Measurements from ENCODE around the gene DNAH9. TPM values are rescaled to one million over a fixed set of nuclear protein-coding genes. Genes with fewer than 3 reads are reported as not detected.

DNAH9 gene
- total RNA-seq, 4 donors from 2014 or later = 0.13 to 0.19 TPM; not detected in 2

DNA sequence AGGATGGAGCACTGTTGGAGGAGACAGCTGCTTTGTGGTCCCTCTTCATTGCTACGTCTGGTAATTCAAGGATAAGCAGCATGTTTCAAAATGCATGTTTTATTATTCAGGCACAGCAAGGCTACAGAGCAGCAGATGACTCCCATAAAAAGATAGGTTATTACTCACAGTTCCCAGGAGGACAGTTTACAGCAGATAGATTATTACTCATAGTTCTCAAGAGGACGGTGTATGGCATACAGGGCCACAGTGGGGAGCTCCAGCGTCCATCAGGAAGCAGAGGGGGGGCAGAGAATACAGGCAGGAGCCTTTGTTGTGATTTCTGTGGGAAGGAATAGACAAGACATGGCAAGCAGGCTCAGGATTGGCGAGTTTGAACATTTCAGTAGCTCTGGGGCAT, 72.9 kb downstream of the DNAH9 start:
- Histone ChIP-seq H3K4me3 (no peak overlapping the region), H3K27ac (no peak overlapping the region), H3K27me3 (no peaks in the 10 kb centered on the region), H3K9me3 (no peaks in the 10 kb centered on the region), H3K4me1 (no peaks in the 10 kb centered on the region), H3K36me3 (no peaks in the 10 kb centered on the region)
- DNase-seq = no peak
- TF ChIP-seq POLR2A (IDR thresholded peaks at IDR 0.05) = no peak
- TF ChIP-seq, protein P1, sequence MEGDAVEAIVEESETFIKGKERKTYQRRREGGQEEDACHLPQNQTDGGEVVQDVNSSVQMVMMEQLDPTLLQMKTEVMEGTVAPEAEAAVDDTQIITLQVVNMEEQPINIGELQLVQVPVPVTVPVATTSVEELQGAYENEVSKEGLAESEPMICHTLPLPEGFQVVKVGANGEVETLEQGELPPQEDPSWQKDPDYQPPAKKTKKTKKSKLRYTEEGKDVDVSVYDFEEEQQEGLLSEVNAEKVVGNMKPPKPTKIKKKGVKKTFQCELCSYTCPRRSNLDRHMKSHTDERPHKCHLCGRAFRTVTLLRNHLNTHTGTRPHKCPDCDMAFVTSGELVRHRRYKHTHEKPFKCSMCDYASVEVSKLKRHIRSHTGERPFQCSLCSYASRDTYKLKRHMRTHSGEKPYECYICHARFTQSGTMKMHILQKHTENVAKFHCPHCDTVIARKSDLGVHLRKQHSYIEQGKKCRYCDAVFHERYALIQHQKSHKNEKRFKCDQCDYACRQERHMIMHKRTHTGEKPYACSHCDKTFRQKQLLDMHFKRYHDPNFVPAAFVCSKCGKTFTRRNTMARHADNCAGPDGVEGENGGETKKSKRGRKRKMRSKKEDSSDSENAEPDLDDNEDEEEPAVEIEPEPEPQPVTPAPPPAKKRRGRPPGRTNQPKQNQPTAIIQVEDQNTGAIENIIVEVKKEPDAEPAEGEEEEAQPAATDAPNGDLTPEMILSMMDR (IDR thresholded peaks at IDR 0.05) = no peak

DNA sequence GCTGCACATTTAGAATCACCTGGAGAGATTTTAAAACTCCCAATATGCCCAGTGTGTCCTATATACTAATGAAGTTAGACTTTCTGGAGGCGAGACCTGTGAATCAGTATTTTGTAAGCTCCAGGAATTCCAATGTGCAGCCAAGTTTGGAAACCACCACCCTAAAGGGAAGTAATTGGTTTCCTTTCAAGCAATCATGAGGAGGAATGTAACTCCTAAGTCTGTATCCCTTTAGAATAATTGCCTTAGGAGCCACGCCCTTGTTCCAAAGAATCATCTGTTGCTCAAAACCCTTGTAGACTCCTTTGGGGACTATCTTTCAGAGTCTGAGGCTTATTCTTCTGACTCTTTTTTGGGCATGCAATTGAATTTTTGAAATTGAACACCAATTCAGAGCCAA, 84.4 kb downstream of the DNAH9 start:
- no peaks in the 10 kb centered on the region for H3K36me3 ChIP-seq
- DNase-seq = no peak
- no peak overlapping the region for H3K27ac ChIP-seq
- H3K27me3 ChIP-seq = no peaks in the 10 kb centered on the region
- H3K4me3 ChIP-seq = no peak overlapping the region
- no peaks in the 10 kb centered on the region for H3K4me1 ChIP-seq
- no peaks in the 10 kb centered on the region for H3K9me3 ChIP-seq
- TF ChIP-seq POLR2A (IDR thresholded peaks at IDR 0.05) = no peak
- TF ChIP-seq, protein P1 (IDR thresholded peaks at IDR 0.05) = no peak

DNA sequence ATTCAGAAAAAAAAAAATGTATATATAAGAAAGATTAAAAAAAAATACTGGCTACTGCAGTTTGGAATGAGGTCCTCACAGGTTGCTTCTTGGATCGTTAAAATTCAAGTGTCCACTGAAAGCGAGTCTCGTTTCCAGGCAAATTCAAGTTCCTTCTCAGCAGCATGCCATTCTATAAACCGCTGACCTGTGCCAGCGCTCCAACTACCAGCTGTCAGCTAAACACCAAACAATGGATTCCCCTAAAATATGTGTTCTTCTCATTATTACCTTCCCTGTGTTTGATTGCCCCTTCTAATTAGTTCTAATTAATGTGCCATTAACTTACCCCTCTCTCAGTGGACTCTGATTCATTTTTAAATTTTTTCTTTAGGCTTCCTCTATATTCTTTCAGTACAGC, 92.4 kb downstream of the DNAH9 start:
- Histone ChIP-seq H3K4me1 (no peaks in the 10 kb centered on the region), H3K9me3 (no peaks in the 10 kb centered on the region), H3K27ac (no peak overlapping the region), H3K36me3 (no peaks in the 10 kb centered on the region), H3K27me3 (no peaks in the 10 kb centered on the region), H3K4me3 (no peak overlapping the region)
- no peak for DNase-seq
- TF ChIP-seq, protein P1 (IDR thresholded peaks at IDR 0.05) = no peak
- TF ChIP-seq POLR2A (IDR thresholded peaks at IDR 0.05) = no peak

GRCh38 chr17:11692688-11693087, 94.4 kb downstream of the DNAH9 start:
- H3K9me3 ChIP-seq = no peaks in the 10 kb centered on the region
- no peaks in the 10 kb centered on the region for H3K36me3 ChIP-seq
- no peak overlapping the region for H3K4me3 ChIP-seq
- H3K27ac ChIP-seq = no peak overlapping the region
- DNase-seq = no peak
- H3K4me1 ChIP-seq = no peaks in the 10 kb centered on the region
- no peak for TF ChIP-seq POLR2A (IDR thresholded peaks at IDR 0.05)
- TF ChIP-seq, protein P1 (IDR thresholded peaks at IDR 0.05) = no peak
- H3K27me3 ChIP-seq = no peaks in the 10 kb centered on the region

DNA sequence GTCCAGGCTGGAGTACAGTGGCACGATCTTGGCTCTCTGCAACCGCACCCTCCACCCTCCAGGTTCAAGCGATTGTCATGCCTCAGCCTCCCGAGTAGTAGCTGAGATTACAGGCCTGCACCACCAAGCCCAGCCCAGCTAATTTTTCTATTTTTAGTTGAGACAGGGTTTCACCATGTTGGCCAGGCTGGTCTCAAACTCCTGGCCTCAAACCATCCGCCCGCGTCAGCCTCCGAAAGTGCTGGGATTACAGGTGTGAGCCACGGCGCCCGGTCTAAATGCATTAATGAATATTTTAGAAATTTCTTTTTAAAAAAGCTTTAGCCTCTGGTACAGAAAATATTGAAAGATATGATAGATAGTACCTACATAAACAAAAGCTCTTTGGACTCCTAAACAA, 95.0 kb downstream of the DNAH9 start:
- H3K4me3 ChIP-seq = no peak overlapping the region

More for the DNA sequence above, 95.0 kb downstream of the DNAH9 start:
- TF ChIP-seq, protein P1 (IDR thresholded peaks at IDR 0.05) = no peak
- no peak for TF ChIP-seq POLR2A (IDR thresholded peaks at IDR 0.05)
- Histone ChIP-seq H3K9me3 (no peaks in the 10 kb centered on the region), H3K27ac (no peak overlapping the region), H3K36me3 (no peaks in the 10 kb centered on the region), H3K27me3 (no peaks in the 10 kb centered on the region), H3K4me1 (no peaks in the 10 kb centered on the region)
- DNase-seq = no peak

All from Peyer's patch (tissue), 4 donors.